ENCODE results near the gene PARVB. TPM values are rescaled to one million over a fixed set of nuclear protein-coding genes. Genes with fewer than 3 reads are reported as not detected.

PARVB gene
- total RNA-seq (10 to 100 TPM; 14.6 to 17.0 TPM), polyA plus RNA-seq (1 to 10 TPM; 3.4 to 5.0 TPM)

GRCh38 chr22:44024288-44024921 lies at the start of gene PARVB:
Gene PARVB, plus strand, starts transcription at chr22:44024302. Its CDS starts 38 bp downstream, at chr22:44024340.
- peak within 1 kb of the TSS; percentile 29 to 99 (median 62) for H3K27ac Mint-ChIP-seq
- CTCF ChIA-PET (ENCODE audit: partially characterized antibody), result interaction anchor here (1.0 kb wide), 1 partner anchor 9 kb away, joined by 3 read pairs; no protein-coding TSS in a partner anchor
- no peaks in the 10 kb centered on the region for H3K27me3 ChIP-seq (ENCODE audit: insufficient read depth, low read length)
- peaks cover 29% of the 10 kb centered on the region for H3K4me1 ChIP-seq (ENCODE audit: insufficient read depth, low read length)
- peak in 1 of 5 donors; percentile 9 for DNase-seq
- H3K27me3 Mint-ChIP-seq, result no peaks in the 10 kb centered on the region
- H3K36me3 ChIP-seq (ENCODE audit: insufficient read depth, low read length), result no peaks in the 10 kb centered on the region
- no peaks in the 10 kb centered on the region for H3K36me3 Mint-ChIP-seq
- no peaks in the 10 kb centered on the region for H3K9me3 Mint-ChIP-seq
- peak within 1 kb of the TSS in 1 of 2 donors; percentile 45 for H3K4me3 ChIP-seq (ENCODE audit: low read length in 2 of 2)
- intact Hi-C loops (cut with micrococcal nuclease), result no loop called here
- peak within 1 kb of the TSS; percentile 71 to 90 (median 81) for H3K4me3 Mint-ChIP-seq
- H3K27ac ChIP-seq (ENCODE audit: low read depth, low read length), result peak within 1 kb of the TSS; percentile 31
- H3K9me3 ChIP-seq (ENCODE audit: control insufficient read depth in 1 of 2, low read length in 2 of 2), result no peaks in the 10 kb centered on the region
- POLR2A ChIA-PET (ENCODE audit: partially characterized antibody), result interaction anchor here (1.1 to 1.5 kb wide), 2 partner anchors 13 to 29 kb away, joined by 3 to 5 read pairs; no protein-coding TSS in a partner anchor
- peaks cover 17 to 57% (median 31%) of the 10 kb centered on the region in 4 donors for H3K4me1 Mint-ChIP-seq

DNA sequence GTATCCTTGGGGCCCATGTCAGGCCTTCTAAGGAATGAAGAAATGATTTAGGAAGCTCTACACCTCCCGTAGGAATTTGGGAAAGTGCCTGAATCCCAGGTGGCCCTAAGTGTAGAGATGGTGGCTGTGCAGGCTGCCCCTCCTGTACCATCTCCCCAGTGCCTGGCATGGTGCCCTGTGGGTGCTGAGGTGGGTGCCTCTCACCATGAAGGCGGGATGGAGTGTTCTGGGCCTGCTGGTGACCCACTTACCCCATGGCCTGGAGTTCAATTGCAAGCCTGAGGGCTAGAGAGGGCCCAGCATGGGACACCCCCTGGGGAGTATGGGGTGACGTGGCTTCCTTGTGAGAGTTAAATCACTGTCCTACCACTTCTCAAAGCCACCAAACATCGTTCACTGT lies 49.1 kb upstream of the PARVB start:
- ChIA-PET POLR2A (ENCODE audit: partially characterized antibody) (no interaction called here), CTCF (ENCODE audit: partially characterized antibody) (no interaction called here)
- Histone ChIP-seq H3K27ac (ENCODE audit: low read depth, low read length) (no peak overlapping the region), H3K4me1 (ENCODE audit: insufficient read depth, low read length) (no peaks in the 10 kb centered on the region), H3K4me3 (ENCODE audit: low read length in 2 of 2) (no peak overlapping the region), H3K9me3 (ENCODE audit: control insufficient read depth in 1 of 2, low read length in 2 of 2) (no peaks in the 10 kb centered on the region), H3K27me3 (ENCODE audit: insufficient read depth, low read length) (no peaks in the 10 kb centered on the region), H3K36me3 (ENCODE audit: insufficient read depth, low read length) (peaks cover 75% of the 10 kb centered on the region)
- Mint-ChIP-seq H3K4me1 (no peaks in the 10 kb centered on the region), H3K27me3 (no peaks in the 10 kb centered on the region), H3K27ac (no peak overlapping the region), H3K36me3 (peaks cover 59 to 87% of the 10 kb centered on the region in 2 donors), H3K9me3 (no peaks in the 10 kb centered on the region), H3K4me3 (no peak overlapping the region)
- no peak for DNase-seq
- intact Hi-C loops (cut with micrococcal nuclease), result no loop called here

DNA sequence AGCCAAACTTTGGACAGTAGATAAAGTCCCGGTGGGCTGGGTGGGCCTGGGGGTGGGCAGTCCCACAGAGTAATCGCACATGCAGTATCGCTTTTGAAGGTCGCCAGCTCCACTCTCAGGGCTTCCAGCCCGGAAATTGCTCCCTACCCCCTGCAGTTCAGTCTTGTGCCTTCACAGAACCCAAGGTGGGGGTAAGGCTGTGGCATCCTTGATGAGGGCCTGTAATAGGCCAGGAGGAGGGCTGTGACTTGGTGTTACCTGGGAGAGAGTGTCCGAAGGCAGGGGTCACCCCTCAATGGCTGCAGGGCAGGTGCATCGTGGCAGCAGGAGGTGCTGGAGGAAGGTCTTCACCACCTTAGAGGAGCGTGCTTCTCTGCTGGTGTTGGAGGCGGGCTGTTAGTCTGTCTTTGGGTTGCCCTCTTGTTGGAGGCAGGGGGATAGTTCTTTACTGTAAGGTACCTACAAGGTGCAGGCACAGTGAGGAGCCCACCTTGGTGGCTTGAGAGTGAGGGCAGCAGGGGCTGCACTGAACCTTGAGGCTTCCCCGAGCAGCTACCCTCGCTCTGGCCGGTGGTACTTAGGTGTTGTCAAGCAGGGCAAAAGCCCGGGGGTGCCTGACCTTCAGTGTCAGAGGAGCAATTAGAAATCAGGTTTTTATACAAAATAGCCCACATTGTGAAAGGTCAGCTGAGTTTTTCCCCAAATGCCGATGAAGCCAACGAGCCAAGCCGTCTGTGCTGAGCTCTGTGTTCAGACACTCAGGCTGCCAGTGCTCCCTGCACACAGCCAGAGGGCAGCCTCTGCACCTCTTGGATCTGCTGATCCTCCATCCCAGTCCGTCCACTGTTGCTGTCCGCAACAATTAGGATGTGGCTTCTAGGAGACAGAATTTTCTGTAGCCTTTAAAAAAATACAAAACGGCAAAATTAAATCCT lies 47.0 kb upstream of the PARVB start:
- no peaks in the 10 kb centered on the region for H3K4me1 ChIP-seq (ENCODE audit: insufficient read depth, low read length)
- ChIA-PET CTCF (ENCODE audit: partially characterized antibody) (no interaction called here), POLR2A (ENCODE audit: partially characterized antibody) (no interaction called here)
- H3K9me3 ChIP-seq (ENCODE audit: control insufficient read depth in 1 of 2, low read length in 2 of 2), result no peaks in the 10 kb centered on the region
- no peak for DNase-seq
- Mint-ChIP-seq H3K9me3 (no peaks in the 10 kb centered on the region), H3K27ac (no peak overlapping the region), H3K27me3 (no peaks in the 10 kb centered on the region), H3K4me1 (no peaks in the 10 kb centered on the region), H3K36me3 (peaks cover 67 to 83% of the 10 kb centered on the region in 2 donors), H3K4me3 (no peak overlapping the region)
- H3K4me3 ChIP-seq (ENCODE audit: low read length in 2 of 2), result no peak overlapping the region
- intact Hi-C loops (cut with micrococcal nuclease), result no loop called here
- no peak overlapping the region for H3K27ac ChIP-seq (ENCODE audit: low read depth, low read length)
- no peaks in the 10 kb centered on the region for H3K27me3 ChIP-seq (ENCODE audit: insufficient read depth, low read length)
- peaks cover 69% of the 10 kb centered on the region for H3K36me3 ChIP-seq (ENCODE audit: insufficient read depth, low read length)

DNA sequence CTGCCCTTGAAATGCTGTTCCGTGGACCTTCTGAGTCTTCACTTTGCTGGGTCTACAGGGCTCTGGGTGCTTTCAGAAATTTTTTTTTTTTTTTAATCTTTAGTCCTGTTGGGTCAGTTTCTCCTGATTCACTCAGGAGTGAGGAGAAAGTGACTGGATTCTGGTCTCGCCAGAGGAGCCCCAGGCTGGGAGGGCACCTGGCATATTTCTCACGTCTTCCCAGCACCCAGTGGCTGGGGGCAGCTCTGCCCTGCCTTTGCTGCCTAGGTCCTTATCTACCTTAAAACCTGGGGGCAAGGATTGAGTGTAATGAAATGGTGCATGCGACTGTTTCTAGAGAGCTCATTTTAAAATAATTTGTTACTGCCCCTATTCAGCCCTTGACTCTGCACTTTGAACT lies 45.5 kb upstream of the PARVB start:
- Mint-ChIP-seq H3K4me1 (no peaks in the 10 kb centered on the region), H3K9me3 (no peaks in the 10 kb centered on the region), H3K27ac (peak overlapping the region in 1 of 7 donors; percentile 12), H3K36me3 (peaks cover 57 to 73% of the 10 kb centered on the region in 2 donors), H3K4me3 (no peak overlapping the region), H3K27me3 (no peaks in the 10 kb centered on the region)
- Histone ChIP-seq H3K27ac (ENCODE audit: low read depth, low read length) (no peak overlapping the region), H3K36me3 (ENCODE audit: insufficient read depth, low read length) (peaks cover 59% of the 10 kb centered on the region), H3K4me1 (ENCODE audit: insufficient read depth, low read length) (no peaks in the 10 kb centered on the region), H3K9me3 (ENCODE audit: control insufficient read depth in 1 of 2, low read length in 2 of 2) (no peaks in the 10 kb centered on the region), H3K4me3 (ENCODE audit: low read length in 2 of 2) (no peak overlapping the region), H3K27me3 (ENCODE audit: insufficient read depth, low read length) (no peaks in the 10 kb centered on the region)
- POLR2A ChIA-PET (ENCODE audit: partially characterized antibody), result no interaction called here
- CTCF ChIA-PET (ENCODE audit: partially characterized antibody), result no interaction called here
- DNase-seq, result no peak
- intact Hi-C loops (cut with micrococcal nuclease), result no loop called here

DNA sequence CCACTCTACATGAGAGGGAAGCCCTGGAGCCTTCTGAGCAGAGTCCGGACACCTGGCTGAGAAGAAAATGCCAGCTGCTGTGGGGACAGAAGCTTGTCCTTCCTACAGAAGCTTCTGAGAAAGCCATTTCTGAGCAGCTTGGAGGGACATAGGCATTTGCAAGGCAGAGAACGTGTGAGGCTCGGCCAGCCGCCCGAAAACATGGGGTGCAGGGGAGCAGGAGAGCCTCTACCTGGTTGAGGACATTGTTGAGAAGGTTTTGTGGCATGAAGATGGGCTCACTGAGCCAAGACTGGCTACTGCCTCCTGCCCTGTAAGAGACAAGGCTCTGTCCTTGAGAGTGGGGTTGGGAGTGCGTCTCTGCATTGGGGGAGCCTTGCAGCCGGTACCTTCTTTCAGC lies 43.5 kb upstream of the PARVB start:
- no peaks in the 10 kb centered on the region for H3K27me3 Mint-ChIP-seq
- Histone ChIP-seq H3K9me3 (ENCODE audit: control insufficient read depth in 1 of 2, low read length in 2 of 2) (no peaks in the 10 kb centered on the region), H3K36me3 (ENCODE audit: insufficient read depth, low read length) (peaks cover 46% of the 10 kb centered on the region), H3K27ac (ENCODE audit: low read depth, low read length) (no peak overlapping the region), H3K4me1 (ENCODE audit: insufficient read depth, low read length) (no peaks in the 10 kb centered on the region), H3K4me3 (ENCODE audit: low read length in 2 of 2) (no peak overlapping the region), H3K27me3 (ENCODE audit: insufficient read depth, low read length) (no peaks in the 10 kb centered on the region)
- ChIA-PET CTCF (ENCODE audit: partially characterized antibody) (interaction anchor here (1.1 kb wide), 1 partner anchor 13 kb away, joined by 4 read pairs; no protein-coding TSS in a partner anchor), POLR2A (ENCODE audit: partially characterized antibody) (no interaction called here)
- no peak for DNase-seq
- no peaks in the 10 kb centered on the region for H3K4me1 Mint-ChIP-seq
- H3K9me3 Mint-ChIP-seq, result no peaks in the 10 kb centered on the region
- peak overlapping the region in 1 of 7 donors; percentile 65 for H3K27ac Mint-ChIP-seq
- H3K4me3 Mint-ChIP-seq, result no peak overlapping the region
- intact Hi-C loops (cut with micrococcal nuclease), result no loop called here
- peaks cover 52 to 73% of the 10 kb centered on the region in 2 donors for H3K36me3 Mint-ChIP-seq

GRCh38 chr22:43980996-43981395 lies 43.1 kb upstream of the PARVB start:
- H3K27ac ChIP-seq (ENCODE audit: low read depth, low read length), result no peak overlapping the region
- no peaks in the 10 kb centered on the region for H3K27me3 ChIP-seq (ENCODE audit: insufficient read depth, low read length)
- Mint-ChIP-seq H3K4me1 (no peaks in the 10 kb centered on the region), H3K36me3 (peaks cover 49 to 70% of the 10 kb centered on the region in 2 donors), H3K9me3 (no peaks in the 10 kb centered on the region), H3K27me3 (no peaks in the 10 kb centered on the region), H3K4me3 (no peak overlapping the region), H3K27ac (peak overlapping the region in 1 of 7 donors; percentile 10)
- peaks cover 44% of the 10 kb centered on the region for H3K36me3 ChIP-seq (ENCODE audit: insufficient read depth, low read length)
- POLR2A ChIA-PET (ENCODE audit: partially characterized antibody), result no interaction called here
- H3K4me1 ChIP-seq (ENCODE audit: insufficient read depth, low read length), result no peaks in the 10 kb centered on the region
- no peak for DNase-seq
- H3K4me3 ChIP-seq (ENCODE audit: low read length in 2 of 2), result no peak overlapping the region
- intact Hi-C loops (cut with micrococcal nuclease), result no loop called here
- H3K9me3 ChIP-seq (ENCODE audit: control insufficient read depth in 1 of 2, low read length in 2 of 2), result no peaks in the 10 kb centered on the region
- CTCF ChIA-PET (ENCODE audit: partially characterized antibody), result interaction anchor here (1.1 kb wide), 1 partner anchor 12 kb away, joined by 4 read pairs; no protein-coding TSS in a partner anchor

DNA sequence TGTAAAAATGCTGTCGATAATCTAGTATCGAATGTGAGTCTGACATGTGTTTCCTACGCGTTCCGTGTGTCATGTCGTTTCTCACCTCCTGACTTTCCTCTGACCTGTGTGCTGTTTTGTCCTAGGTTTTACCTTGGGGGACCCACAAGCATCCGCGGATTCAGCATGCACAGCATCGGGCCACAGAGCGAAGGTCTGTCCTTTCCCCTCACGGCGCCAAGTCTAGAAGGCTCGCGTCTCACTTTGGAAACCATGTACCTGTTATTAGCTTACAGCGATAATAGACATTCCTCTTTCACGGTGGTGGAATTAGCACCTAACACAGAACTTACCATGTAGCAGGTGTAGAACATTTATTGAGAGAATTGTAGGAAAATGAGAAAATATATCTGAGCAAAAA lies 40.3 kb upstream of the PARVB start:
- POLR2A ChIA-PET (ENCODE audit: partially characterized antibody), result no interaction called here
- Histone ChIP-seq H3K4me3 (ENCODE audit: low read length in 2 of 2) (no peak overlapping the region), H3K36me3 (ENCODE audit: insufficient read depth, low read length) (peaks cover 35% of the 10 kb centered on the region), H3K27ac (ENCODE audit: low read depth, low read length) (no peak overlapping the region), H3K9me3 (ENCODE audit: control insufficient read depth in 1 of 2, low read length in 2 of 2) (no peaks in the 10 kb centered on the region), H3K4me1 (ENCODE audit: insufficient read depth, low read length) (no peaks in the 10 kb centered on the region), H3K27me3 (ENCODE audit: insufficient read depth, low read length) (no peaks in the 10 kb centered on the region)
- no peak for DNase-seq
- intact Hi-C loops (cut with micrococcal nuclease), result no loop called here
- no peak overlapping the region for H3K4me3 Mint-ChIP-seq
- CTCF ChIA-PET (ENCODE audit: partially characterized antibody), result interaction anchor here (1.8 kb wide), 1 partner anchor 9 kb away, joined by 9 read pairs; no protein-coding TSS in a partner anchor
- no peaks in the 10 kb centered on the region for H3K27me3 Mint-ChIP-seq
- no peaks in the 10 kb centered on the region for H3K4me1 Mint-ChIP-seq
- H3K9me3 Mint-ChIP-seq, result no peaks in the 10 kb centered on the region
- no peak overlapping the region for H3K27ac Mint-ChIP-seq
- H3K36me3 Mint-ChIP-seq, result peaks cover 50 to 72% of the 10 kb centered on the region in 2 donors

Data from CD4-positive, alpha-beta memory T cell (primary cell).